ENCODE results near the gene CACFD1.

Gene CACFD1

DNA sequence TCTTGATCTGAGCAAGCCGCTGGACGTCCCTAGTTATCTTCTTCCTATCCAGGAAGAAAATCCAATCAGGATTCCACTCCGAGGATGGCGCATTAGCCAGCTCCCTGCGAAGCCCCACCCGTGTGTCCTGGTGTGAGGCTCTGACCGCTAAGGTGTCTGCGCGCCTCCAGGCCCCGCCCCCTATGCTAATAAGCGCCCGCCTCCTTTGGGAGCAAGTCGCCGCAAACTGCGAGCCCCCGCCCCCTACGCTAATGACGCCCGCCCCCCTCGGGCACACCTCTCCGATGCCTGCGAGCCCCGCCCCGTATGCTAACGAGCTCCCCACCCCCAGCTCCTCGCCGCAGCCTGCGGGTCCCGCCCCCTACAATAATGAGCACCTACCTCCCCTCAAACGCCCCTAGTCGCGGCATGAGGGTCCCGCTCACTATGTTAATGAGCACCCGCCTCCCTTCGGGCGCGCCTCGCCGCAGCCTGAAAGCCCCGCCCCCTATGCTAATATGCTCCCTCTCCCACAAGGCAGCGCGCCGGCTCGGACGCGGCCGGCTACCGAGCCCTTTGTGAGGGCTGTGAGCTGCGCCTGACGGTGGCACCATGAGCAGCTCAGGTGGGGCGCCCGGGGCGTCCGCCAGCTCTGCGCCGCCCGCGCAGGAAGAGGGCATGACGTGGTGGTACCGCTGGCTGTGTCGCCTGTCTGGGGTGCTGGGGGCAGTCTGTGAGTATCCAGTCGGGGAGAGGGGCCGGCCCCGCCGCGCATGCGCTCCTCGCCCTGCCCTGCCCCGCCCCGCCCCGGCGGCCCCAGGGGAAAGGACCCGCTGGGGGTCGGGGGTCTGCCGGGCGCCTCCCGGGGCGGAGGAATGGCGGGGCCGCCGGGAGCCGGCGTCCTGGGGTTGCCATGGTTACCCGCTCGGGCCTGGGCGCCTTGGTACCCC, at the start of gene CACFD1:
TSS of gene CACFD1 (plus strand) at position 503 of the 929 bp plus-strand sequence. CDS start at position 592, 89 bp downstream.
- peak; percentile 58 for DNase-seq (ENCODE audit: low read depth)

DNA sequence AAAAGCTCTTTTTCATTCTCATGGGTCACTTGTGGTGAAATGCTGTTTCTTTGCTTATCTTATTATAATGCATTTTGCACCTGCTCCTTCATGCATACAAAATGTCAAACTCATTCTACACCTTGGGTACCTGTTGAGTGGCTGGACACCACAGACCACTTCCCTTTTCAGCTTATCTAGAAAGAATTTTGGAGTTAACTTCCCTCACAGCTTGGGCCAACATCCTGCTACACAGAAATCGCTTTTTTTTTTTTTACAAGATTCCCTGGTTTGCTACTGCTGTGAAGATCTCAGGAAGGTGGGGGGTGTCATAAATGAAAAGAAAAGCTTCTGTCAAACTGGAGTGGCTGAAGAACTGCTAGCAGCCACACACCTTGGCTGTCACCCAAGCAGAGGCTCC, 44.6 kb upstream of the CACFD1 start:
- DNase-seq (ENCODE audit: low read depth), result no peak

DNA sequence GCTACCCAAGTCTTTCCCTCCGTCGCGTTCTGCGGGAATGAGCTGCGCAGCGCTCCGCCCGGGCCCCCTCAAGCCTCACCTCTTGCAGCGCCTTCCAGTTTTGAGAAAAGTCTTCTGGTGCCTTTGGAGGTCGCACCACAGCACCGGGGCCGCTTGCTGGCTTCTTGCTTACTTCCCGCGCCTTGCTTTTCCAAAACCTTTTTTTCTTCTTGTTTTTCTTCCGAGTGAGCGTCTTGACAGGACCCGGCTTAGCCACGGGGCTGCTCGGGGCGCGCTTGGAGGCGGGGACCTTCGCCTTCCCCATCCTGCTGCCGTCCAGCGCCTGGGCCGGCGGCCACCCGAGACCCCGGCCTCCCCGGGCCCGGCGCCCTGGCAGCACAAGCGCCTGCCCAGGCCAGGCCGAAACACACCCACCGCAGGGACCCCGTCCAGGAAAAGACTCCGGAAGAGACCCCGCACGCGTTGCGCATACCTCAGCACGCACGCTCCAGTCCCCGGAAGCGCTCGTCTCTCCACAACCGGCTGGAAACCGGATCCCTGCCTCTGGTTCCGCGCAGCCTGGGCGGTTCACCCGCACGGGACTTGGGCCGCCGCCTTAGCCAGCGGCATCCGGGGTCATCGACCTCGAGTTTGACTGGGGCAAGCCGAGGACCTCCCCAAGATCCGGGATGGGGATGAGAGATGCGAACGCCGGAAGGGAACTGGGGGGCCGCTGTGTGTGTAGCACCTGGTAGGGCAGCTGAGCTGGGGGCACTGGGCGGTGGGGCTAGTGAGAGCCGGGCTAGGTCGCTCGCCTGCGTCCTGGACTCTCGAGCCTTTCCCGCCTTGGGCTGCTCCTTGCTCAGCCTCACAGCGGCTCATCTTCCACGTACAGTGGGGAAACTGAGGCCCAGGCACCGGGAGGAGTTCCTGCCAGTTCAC, 42.0 kb upstream of the CACFD1 start, which contains the start of gene REXO4:
TSS of gene REXO4 (minus strand) at position 470 of the 921 bp plus-strand sequence. CDS start at position 304, 166 bp downstream.
- peak; percentile 42 for DNase-seq (ENCODE audit: low read depth)

DNA sequence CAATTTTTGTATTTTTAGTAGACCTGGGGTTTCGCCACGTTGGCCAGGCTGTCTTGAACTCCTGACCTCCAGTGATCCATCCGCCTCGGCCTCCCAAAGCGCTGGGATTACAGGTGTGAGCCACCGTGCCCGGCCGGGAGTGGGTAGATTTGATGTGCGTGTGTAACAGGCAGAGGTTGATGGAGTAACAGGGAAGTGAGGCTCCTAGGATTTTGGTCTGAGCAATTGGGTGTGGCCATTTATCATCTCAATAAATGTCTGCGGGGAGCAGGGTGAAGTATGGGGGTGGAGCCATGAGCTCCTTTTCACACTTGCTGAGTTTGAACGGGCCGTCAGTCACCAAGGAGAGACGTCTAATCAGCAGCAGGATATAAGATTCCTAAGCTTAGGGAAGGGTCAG, 40.8 kb upstream of the CACFD1 start:
- DNase-seq (ENCODE audit: low read depth), result no peak

DNA sequence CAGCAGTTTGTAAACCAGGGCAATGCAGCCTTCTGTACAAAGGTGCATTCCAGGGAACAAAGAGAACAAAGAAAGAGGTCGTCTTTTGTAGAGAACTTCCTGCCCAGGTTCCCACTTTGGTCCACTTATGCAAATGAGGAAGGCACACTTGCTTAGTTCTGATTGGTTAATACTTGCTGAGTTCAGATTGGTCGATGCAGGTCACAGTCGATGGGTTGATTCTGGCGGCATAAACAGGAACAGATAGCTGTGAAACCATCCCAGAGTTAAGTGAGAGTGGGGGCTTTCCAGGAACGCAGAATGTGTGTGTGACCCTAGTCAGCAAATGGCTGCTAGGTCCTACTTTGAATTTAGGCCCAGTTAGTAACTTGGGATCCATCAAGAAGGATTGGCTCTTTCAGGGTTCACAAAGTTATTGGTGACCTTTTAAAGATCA, 39.4 kb upstream of the CACFD1 start:
- DNase-seq (ENCODE audit: low read depth), result no peak

DNA sequence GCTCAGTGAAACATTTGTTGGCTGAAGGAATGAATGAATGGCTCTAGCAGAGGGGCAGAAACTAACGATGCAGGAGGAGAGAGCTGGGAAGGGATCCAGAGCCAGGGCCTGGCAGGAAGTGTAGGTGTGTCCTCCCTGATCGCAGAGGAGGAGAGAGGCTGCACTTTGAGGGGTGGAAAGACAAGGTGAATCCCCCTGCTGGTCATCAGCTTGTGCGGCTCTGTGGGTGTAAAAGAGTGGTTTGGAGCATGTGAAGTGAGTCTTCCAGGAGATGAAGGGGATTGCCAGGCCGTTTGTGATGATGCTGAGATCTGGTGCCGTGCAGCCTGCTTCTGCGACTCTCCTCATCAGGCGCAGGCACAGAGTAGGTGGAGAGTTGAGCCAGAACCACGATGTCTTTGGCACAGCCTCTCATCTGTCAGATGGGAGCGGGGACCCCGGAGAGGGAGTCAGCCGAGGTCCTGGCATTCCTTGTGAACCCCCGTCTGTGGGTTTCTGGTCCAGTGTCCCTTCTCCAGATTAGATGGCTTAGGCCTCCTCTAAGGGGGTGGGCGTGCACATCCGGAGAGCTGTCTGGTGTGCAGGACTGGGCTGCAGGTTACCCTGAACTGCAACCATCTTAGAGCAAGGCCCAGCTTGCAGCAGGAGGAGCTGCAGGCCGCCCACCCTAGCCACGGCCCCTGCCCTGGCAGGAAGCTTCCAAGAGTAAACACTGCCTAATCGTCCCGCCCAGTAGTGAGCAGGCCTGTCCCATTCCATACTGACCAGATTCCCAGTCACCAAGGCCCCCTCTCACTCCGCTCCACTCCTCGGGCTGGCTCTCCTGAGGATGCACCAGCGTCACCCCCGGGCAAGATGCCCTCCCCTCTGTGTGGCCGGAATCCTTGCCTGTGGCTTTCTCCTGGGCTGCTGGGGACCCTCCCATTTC, 37.9 kb upstream of the CACFD1 start, which contains the start of gene ADAMTS13:
TSS of gene ADAMTS13 (plus strand) at position 753 of the 928 bp plus-strand sequence. CDS start at position 830, 77 bp downstream.
- no peak for DNase-seq (ENCODE audit: low read depth)

DNA sequence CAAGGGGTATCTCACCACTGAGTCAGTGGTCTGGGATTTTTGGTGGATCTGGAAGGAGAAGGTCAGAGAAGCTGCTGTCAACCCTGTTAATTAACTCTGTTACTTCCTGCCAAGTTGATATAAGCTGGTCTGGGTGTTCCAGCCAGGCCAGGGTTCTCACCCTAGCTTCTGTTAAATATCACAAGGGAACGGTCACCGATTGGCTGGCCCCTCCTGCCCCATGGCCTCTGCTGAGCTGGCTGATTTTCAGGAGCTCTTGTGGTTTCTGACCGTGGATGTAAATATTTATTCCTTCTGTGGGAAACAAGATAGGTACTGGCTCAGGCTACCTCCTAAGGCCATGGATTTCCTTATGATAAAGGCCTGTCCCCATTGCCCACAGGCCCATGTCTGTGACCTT, 36.6 kb upstream of the CACFD1 start:
- DNase-seq (ENCODE audit: low read depth), result no peak

DNA sequence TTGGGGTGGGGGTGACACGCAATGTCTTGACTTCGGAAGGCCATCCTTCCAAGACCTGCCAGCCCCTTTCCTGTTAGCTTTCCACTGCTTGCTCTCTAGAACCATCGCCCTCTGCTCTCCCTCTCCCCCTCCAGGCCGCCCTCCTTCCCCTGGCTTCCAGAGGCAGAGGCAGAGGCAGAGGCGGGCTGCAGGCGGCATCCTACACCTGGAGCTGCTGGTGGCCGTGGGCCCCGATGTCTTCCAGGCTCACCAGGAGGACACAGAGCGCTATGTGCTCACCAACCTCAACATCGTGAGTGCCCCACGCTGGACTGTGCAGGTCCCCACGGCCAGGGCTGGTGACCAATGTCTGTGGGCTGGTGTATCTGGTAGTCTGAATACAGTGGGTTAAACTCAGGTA, 35.6 kb upstream of the CACFD1 start:
- no peak for DNase-seq (ENCODE audit: low read depth)

DNA sequence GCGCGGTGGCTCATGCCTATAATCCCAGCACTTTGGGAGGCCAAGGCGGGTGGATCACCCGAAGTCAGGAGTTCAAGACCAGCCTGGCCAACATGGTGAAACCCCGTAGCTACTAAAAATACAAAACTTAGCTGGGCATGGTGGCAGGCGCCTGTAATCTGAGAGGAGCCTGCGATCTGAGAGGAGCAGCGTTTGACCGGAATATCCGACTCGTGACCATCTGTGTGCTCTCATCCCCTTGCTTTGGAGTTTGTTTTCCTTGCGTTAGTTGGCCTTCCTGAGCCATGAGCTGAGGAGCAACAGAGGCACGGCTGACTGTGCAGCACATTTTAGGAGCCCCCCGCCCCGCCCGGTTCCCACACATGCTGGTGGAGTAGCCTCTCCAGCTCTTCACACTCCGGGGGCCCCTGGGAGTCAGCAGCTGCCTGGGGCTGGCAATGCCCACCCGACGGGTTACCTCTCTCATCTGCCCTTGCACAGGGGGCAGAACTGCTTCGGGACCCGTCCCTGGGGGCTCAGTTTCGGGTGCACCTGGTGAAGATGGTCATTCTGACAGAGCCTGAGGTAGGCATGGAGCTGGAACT, 34.6 kb upstream of the CACFD1 start:
- no peak for DNase-seq (ENCODE audit: low read depth)

DNA sequence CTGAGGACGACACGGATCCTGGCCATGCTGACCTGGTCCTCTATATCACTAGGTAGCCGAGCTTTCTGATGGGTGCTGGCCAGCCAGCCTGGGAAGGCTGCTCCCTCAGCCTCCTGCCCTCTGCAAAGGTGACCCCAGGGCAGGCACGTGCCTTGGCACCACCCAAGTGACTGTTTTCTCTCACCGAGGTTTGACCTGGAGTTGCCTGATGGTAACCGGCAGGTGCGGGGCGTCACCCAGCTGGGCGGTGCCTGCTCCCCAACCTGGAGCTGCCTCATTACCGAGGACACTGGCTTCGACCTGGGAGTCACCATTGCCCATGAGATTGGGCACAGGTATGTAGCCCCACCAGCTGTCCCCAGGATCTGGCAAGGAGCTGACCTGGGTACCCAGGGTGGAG, 33.8 kb upstream of the CACFD1 start:
- no peak for DNase-seq (ENCODE audit: low read depth)

DNA sequence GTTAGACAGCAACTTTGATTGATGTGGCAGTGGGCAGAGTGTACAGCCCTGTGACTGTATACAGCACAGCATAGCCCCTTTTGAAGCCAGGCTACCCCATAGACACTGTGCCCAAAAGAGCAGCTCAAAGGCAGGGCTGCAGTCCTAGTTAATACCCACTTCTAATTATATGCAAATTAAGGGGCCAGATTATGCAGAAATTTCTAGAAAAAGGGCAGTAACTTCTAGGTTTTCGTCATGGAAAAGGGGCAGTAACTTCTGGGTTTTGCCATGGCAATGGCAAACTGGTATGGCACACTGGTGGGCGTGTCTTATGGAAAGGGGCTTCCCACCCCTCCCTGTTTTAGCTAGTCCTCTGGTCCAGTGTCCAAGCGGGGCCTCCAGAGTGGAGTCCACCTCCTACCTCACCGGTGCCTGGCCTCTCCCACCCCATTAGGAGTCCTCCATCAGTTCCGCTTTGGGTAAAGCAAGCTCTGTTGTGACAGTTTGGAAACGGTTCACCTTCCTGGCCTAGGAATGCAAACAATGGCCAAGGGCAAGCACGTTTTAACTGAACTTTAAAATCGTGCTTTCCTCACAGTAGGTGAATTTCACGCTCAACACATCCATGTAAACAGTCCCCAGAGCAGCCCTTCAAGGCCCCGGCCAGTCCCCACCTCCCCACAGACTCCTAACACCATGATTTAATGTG, 32.0 kb upstream of the CACFD1 start:
- DNase-seq (ENCODE audit: low read depth), result no peak

DNA sequence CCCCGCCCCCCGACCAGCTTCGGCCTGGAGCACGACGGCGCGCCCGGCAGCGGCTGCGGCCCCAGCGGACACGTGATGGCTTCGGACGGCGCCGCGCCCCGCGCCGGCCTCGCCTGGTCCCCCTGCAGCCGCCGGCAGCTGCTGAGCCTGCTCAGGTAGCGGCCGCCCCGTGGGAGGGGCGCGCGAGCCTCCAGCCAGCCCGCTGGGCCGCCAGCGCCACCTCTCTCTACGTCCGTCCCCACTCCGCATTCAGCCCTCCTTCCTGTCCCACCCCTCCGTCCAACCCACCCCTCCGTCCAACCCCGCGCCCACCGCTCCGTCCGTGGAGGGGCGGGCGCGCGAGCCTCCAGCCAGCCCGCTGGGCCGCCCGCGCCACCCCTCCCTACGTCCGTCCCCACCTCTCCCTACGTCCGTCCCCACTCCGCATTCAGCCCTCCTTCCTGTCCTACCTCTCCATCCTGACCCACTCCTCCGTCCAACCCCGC, 31.1 kb upstream of the CACFD1 start:
- no peak for DNase-seq (ENCODE audit: low read depth)

DNA sequence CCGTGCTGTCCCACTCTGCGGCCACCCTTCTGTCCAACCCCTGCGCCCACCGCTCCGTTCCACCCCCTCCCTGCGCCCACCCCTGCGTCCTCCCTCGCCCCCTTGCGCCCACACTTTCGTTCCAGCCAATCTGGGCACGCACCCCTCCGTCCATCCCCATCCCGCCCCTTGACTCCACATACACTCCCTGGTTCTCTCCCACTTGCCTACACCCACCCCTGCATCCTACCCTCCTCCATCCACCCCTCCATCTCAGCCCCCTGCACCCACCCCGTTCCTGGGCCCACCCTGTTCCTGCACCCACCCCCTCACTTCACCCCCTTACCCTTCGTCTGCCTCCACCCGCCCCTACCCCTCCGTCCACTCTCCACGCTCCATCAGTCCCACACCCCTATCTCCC, 30.6 kb upstream of the CACFD1 start:
- no peak for DNase-seq (ENCODE audit: low read depth)

DNA sequence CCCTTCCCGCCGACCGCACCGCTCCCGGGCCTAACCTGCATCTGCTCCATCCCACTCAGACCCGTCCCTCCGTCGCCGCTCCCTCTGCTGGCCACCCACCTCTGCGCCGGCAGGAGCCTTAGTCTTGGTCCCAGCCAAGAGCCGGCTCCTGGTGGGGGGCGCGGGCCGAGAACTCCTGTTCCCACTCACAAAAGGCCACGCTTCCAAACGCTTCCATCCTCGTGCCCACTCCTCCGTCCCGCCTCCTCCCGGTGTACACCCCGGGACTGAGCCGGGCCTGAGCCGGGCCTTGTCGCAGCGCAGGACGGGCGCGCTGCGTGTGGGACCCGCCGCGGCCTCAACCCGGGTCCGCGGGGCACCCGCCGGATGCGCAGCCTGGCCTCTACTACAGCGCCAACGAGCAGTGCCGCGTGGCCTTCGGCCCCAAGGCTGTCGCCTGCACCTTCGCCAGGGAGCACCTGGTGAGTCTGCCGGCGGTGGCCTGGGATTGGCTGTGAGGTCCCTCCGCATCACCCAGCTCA, 30.1 kb upstream of the CACFD1 start:
- DNase-seq (ENCODE audit: low read depth), result no peak

DNA sequence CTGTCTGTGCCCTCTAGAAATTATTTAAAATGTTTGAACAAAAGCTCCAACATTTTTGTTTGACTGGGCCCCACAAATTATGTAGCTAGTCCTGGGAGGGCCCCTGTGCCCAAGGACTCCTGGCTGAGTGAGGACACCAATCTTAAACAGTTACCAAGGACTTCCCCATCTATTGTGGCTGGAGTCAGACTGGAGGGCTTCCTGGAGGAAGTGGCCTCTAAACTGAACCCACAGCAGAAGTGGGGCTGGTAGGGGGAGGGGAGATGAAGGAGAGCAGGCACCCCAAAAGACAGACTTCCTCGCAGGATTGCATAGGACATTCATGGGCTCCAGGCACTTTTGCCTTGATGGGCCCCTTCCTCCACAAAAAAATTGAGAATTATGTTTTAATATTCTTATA, 29.5 kb upstream of the CACFD1 start:
- DNase-seq (ENCODE audit: low read depth), result no peak

DNA sequence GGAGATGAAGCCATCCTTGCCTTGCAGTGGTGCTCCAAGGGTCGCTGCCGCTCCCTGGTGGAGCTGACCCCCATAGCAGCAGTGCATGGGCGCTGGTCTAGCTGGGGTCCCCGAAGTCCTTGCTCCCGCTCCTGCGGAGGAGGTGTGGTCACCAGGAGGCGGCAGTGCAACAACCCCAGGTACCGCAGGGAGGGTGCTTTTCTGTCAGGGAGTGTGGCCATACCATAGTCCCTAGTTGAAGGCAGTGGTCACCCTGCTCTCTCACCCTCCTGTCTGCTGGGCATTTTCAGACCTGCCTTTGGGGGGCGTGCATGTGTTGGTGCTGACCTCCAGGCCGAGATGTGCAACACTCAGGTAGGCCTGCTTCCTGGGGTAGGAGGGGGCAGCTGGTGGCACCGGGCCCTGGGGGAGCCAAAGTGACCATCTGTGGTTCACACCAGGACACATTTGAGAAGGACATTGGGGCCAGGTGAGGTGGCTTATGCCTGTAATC, 26.4 kb upstream of the CACFD1 start:
- no peak for DNase-seq (ENCODE audit: low read depth)

DNA sequence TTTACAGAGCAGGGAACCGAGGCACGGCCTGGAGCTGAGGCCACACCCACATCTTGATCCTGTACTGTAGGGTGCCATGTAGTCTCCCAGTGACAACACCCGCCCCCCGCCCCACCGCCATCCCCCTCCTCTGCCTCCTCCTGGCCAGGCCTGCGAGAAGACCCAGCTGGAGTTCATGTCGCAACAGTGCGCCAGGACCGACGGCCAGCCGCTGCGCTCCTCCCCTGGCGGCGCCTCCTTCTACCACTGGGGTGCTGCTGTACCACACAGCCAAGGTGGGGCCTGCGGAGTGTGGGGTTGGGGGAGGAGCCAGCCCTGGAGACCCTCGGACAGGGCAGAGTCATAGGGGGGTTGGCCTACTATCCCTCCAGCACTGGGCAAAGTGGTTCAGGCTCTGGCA, 23.1 kb upstream of the CACFD1 start:
- no peak for DNase-seq (ENCODE audit: low read depth)

DNA sequence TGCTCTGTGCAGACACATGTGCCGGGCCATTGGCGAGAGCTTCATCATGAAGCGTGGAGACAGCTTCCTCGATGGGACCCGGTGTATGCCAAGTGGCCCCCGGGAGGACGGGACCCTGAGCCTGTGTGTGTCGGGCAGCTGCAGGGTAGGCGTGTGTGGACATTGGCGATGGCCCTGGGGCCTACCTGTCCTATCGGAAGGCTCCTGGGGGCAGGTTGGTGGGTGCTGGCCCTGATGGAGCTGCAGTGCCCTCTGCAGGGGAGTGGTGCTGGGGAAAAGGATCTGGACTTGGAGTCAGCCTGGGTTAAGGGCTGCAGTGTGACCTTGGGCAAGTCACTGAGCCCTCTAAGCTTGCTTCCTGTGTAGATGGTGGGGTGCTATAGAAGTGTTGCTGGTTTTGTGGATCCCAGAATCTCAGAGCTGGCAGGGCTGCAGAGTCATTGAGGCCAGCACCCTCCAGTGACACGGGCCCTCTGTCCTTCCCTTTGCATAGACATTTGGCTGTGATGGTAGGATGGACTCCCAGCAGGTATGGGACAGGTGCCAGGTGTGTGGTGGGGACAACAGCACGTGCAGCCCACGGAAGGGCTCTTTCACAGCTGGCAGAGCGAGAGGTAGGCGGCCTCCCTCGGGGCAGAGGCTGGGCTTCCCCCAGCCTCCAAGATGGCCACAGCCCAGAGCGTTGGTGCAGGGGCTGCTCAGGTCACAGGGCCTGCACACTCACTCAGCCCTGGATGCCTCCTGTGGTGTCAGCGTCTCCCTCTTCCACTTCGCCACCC, 21.8 kb upstream of the CACFD1 start:
- no peak for DNase-seq (ENCODE audit: low read depth)

DNA sequence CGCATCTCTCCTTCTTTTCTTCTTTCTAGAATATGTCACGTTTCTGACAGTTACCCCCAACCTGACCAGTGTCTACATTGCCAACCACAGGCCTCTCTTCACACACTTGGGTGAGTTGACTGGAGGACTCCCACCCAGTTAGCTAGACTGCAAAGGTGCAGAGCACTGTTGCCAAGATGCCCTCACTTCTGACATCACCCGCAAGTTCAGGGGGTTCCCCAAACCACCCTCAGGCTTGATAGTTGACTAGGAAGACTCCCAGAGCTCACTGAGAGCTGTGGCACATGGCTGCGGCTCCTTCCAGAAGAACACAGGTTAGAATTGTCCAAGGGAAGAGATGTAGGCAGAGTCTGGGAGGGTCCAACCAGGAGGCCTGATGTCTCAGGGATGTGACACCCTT, 20.4 kb upstream of the CACFD1 start:
- DNase-seq (ENCODE audit: low read depth), result no peak

Data from HS-27A (cell line).